Measurements from ENCODE around the gene OBSCN. TPM values are rescaled to one million over a fixed set of nuclear protein-coding genes. Genes with fewer than 3 reads are reported as not detected.

Gene OBSCN
- total and polyA plus RNA-seq, 2 donors (not counting 3 experiments of a cell fraction or from before 2014, with no cell fraction given) = 1.5 to 2.9 TPM

DNA sequence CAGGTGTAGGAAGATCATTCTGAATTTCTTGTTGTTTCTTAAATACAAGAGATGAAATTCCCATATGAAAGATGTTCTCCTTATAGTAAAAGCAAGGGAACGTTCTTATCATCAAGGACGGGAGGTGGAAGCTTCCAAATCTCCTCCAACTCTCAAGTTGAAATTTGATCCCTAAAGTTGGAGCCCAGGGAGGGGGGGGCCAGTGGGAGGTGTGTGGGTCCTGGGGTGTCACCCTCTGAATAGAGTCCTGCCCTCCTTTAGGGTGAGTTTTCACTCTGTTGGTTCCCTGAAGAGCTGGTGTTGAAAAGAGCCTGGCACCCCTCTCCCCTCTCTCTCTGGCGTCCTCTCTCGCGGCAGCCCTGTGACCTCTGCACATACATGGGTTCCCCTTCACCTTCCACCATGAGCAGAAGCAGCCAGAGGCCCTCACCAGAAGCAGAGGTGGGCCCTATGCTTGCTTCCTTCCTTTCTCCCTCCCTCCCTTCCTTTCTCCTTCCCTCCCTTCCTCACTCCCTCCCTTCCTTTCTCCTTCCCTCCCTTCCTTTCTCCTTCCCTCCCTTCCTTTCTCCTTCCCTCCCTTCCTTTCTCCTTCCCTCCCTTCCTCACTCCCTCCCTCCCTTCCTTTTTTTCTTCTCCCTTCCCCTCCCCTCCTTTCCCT is 218.8 kb downstream of the OBSCN start:
- H4K20me1 ChIP-seq (replicated peaks; ENCODE audit: control insufficient read depth, extremely low read depth, insufficient read depth, low read length) = no peaks in the 10 kb centered on the region
- FAIRE-seq (no peak), DNase-seq (ENCODE audit: low read depth, low spot score) (no peak)
- H3K4me2 ChIP-seq (ENCODE audit: insufficient read depth, low read length) = no peak overlapping the region
- H3K79me2 ChIP-seq (ENCODE audit: control insufficient read depth, insufficient read depth, low read length) = no peaks in the 10 kb centered on the region
- H3K4me1 ChIP-seq (ENCODE audit: control insufficient read depth, extremely low read depth, insufficient read depth, low read length) = no peaks in the 10 kb centered on the region
- no TSS peak for BruUV-seq (replicated peaks)
- no peak for TF ChIP-seq FOS (IDR thresholded peaks at IDR 0.05; ENCODE audit: borderline replicate concordance, insufficient read depth, low read length)
- TF ChIP-seq POLR2A (IDR thresholded peaks at IDR 0.05; ENCODE audit: low read depth, low read length) = no peak
- TF ChIP-seq JUN (IDR thresholded peaks at IDR 0.05; ENCODE audit: borderline replicate concordance, insufficient read depth, insufficient read length, low read depth) = no peak
- TF ChIP-seq POLR2AphosphoS5 (IDR thresholded peaks at IDR 0.05; ENCODE audit: insufficient read depth, low read depth, low read length) = no peak
- no peak for TF ChIP-seq MYC (IDR thresholded peaks at IDR 0.05; ENCODE audit: low read depth, low read length)
- TF ChIP-seq GATA2 (IDR thresholded peaks at IDR 0.05; ENCODE audit: insufficient read depth, insufficient read length, low read depth, low read length) = no peak
- no peak for TF ChIP-seq EZH2 (IDR thresholded peaks at IDR 0.05; ENCODE audit: borderline replicate concordance, low read depth, low read length, severe bottlenecking)
- TF ChIP-seq, protein P1, sequence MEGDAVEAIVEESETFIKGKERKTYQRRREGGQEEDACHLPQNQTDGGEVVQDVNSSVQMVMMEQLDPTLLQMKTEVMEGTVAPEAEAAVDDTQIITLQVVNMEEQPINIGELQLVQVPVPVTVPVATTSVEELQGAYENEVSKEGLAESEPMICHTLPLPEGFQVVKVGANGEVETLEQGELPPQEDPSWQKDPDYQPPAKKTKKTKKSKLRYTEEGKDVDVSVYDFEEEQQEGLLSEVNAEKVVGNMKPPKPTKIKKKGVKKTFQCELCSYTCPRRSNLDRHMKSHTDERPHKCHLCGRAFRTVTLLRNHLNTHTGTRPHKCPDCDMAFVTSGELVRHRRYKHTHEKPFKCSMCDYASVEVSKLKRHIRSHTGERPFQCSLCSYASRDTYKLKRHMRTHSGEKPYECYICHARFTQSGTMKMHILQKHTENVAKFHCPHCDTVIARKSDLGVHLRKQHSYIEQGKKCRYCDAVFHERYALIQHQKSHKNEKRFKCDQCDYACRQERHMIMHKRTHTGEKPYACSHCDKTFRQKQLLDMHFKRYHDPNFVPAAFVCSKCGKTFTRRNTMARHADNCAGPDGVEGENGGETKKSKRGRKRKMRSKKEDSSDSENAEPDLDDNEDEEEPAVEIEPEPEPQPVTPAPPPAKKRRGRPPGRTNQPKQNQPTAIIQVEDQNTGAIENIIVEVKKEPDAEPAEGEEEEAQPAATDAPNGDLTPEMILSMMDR (IDR thresholded peaks at IDR 0.05; ENCODE audit: extremely low read depth in 1 of 2, insufficient read depth in 1 of 2, low read depth in 1 of 2, low read length in 2 of 2) = no peak
- TF ChIP-seq, protein P2, sequence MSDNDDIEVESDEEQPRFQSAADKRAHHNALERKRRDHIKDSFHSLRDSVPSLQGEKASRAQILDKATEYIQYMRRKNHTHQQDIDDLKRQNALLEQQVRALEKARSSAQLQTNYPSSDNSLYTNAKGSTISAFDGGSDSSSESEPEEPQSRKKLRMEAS (IDR thresholded peaks at IDR 0.05; ENCODE audit: insufficient read depth, insufficient read length) = no peak
- H3K9ac ChIP-seq (replicated peaks; ENCODE audit: extremely low read depth, insufficient read depth, low read length) = no peak overlapping the region
- intact Hi-C loops (cut with micrococcal nuclease) (no loop called here), dilution Hi-C loops (cut with MboI; ENCODE audit: extremely low pct_ligation_motif_present, low sequenced_read_pairs) (no loop called here)
- H3K4me3 ChIP-seq (replicated peaks in 1 of 3; ENCODE audit: insufficient read depth in 1 of 3, low read depth in 1 of 3, low read length in 3 of 3) = no peak overlapping the region
- H3K27ac ChIP-seq (ENCODE audit: insufficient read depth, low read depth, low read length) = no peak overlapping the region
- no peaks in the 10 kb centered on the region for H3K9me3 ChIP-seq (replicated peaks; ENCODE audit: control insufficient read depth, insufficient read depth, low read length)
- ChIA-PET CTCF (no interaction called here), POLR2A (no interaction called here)
- no peaks in the 10 kb centered on the region for H3K36me3 ChIP-seq (ENCODE audit: control insufficient read depth in 2 of 2, extremely low read depth in 1 of 2, insufficient read depth in 2 of 2, low read length in 2 of 2)
- H3K27me3 ChIP-seq (ENCODE audit: control insufficient read depth in 2 of 2, insufficient read depth in 2 of 2, low read length in 2 of 2) = peaks cover 11% of the 10 kb centered on the region in 2 experiments
- H3K9me1 ChIP-seq (replicated peaks; ENCODE audit: control insufficient read depth, extremely low read depth, insufficient read depth, low read length) = no peaks in the 10 kb centered on the region
- H2AFZ ChIP-seq (ENCODE audit: low read depth, low read length) = no peak overlapping the region
